Osteoblast (primary cell): ENCODE results near the gene TNRC18. TPM values are rescaled to one million over a fixed set of nuclear protein-coding genes. Genes with fewer than 3 reads are reported as not detected.

ENCODE experiments used
- DNase-seq: peaks from one replicate; pipeline ENCODE4 v3.0.0; 2011; ENCODE audit warnings: low spot score, mixed read lengths; ENCODE audit not compliant: insufficient read length; ENCODE audit errors: missing footprints
- H2AFZ ChIP-seq: 2 replicates; pipeline ENCODE4 v1.6.0; 2011; ENCODE audit warnings: mild to moderate bottlenecking, low read length
- H3K27ac ChIP-seq: 2 replicates; pipeline ENCODE4 v1.5.1; 2011; ENCODE audit warnings: mild to moderate bottlenecking, low read depth, low read length, moderate library complexity
- H3K27me3 ChIP-seq: 2 replicates; pipeline ENCODE4 v1.6.0; 2012; ENCODE audit warnings: mild to moderate bottlenecking, control low read depth, inconsistent platforms, low read length, moderate library complexity; ENCODE audit not compliant: insufficient read depth
- H3K36me3 ChIP-seq: 2 replicates; pipeline ENCODE4 v1.5.1; 2011; ENCODE audit warnings: mild to moderate bottlenecking, low read length, control low read depth, moderate library complexity; ENCODE audit not compliant: insufficient read depth
- H3K4me1 ChIP-seq: 2 replicates; pipeline ENCODE4 v1.5.1; 2011; ENCODE audit warnings: mild to moderate bottlenecking, low read length, control low read depth, moderate library complexity; ENCODE audit not compliant: insufficient read depth
- H3K4me2 ChIP-seq: 2 replicates; pipeline ENCODE4 v1.6.0; 2011; ENCODE audit warnings: mild to moderate bottlenecking, low read length; ENCODE audit not compliant: insufficient read depth
- H3K4me3 ChIP-seq: fragments of 200-600 bp; sonication (generic); 3 replicates; pipeline ENCODE4 v1.5.1; 2012; ENCODE audit warnings: mild to moderate bottlenecking, low read length, inconsistent platforms; ENCODE audit not compliant: insufficient read depth
- H3K79me2 ChIP-seq: 2 replicates; pipeline ENCODE4 v1.6.0; 2012; ENCODE audit warnings: mild to moderate bottlenecking, low read length, control low read depth, inconsistent platforms; ENCODE audit not compliant: insufficient read depth
- H3K9me3 ChIP-seq: 2 replicates; pipeline ENCODE4 v1.5.1; 2011; ENCODE audit warnings: low read depth, low read length, control low read depth
- H4K20me1 ChIP-seq: 2 replicates; pipeline ENCODE4 v1.6.0; 2012; ENCODE audit warnings: mild to moderate bottlenecking, low read length, control low read depth; ENCODE audit not compliant: insufficient read depth
- CTCF ChIP-seq: IDR thresholded peaks from 2 replicates; pipeline ENCODE4 v1.5.1; 2011; ENCODE audit warnings: mild to moderate bottlenecking, low read depth, low read length, moderate library complexity; ENCODE audit errors: extremely low read depth
- total RNA-seq: library from RNA; depleted of rRNA; stranded (reverse); fragments of >200 nt; gene quantifications from 2 replicates; pipeline ENCODE4 v1.2.3, GENCODE V29; 2012

The TNRC18 gene
- total RNA-seq, 1 donor: 83.6 TPM

- Histone ChIP-seq H3K27me3 (no peaks in the 10 kb centered on the region), H3K27ac (no peak overlapping the region), H2AFZ (no peak overlapping the region), H3K36me3 (peaks cover 67% of the 10 kb centered on the region), H4K20me1 (peaks cover 51% of the 10 kb centered on the region), H3K9me3 (no peaks in the 10 kb centered on the region), H3K4me1 (peaks cover 7% of the 10 kb centered on the region), H3K4me2 (no peak overlapping the region), H3K79me2 (peaks cover 91% of the 10 kb centered on the region), H3K4me3 (no peak overlapping the region)
- DNase-seq: peak; percentile 72
- TF ChIP-seq CTCF: no peak
Observed at GRCh38 chr7:5359344-5359743, 64.3 kb downstream of the TNRC18 start.

- TF ChIP-seq CTCF: no peak
- Histone ChIP-seq H3K79me2 (peaks cover 93% of the 10 kb centered on the region), H2AFZ (no peak overlapping the region), H4K20me1 (peaks cover 52% of the 10 kb centered on the region), H3K27me3 (no peaks in the 10 kb centered on the region), H3K4me1 (peaks cover 7% of the 10 kb centered on the region), H3K4me3 (no peak overlapping the region), H3K9me3 (no peaks in the 10 kb centered on the region), H3K36me3 (peaks cover 66% of the 10 kb centered on the region), H3K4me2 (no peak overlapping the region), H3K27ac (no peak overlapping the region)
- DNase-seq: peak; percentile 81
Observed at GRCh38 chr7:5357951-5358350, 65.7 kb downstream of the TNRC18 start.

GRCh38 chr7:5356751-5357119 is 66.9 kb downstream of the TNRC18 start:
- Histone ChIP-seq H3K27me3 (no peaks in the 10 kb centered on the region), H2AFZ (no peak overlapping the region), H3K4me3 (no peak overlapping the region), H3K79me2 (peaks cover 93% of the 10 kb centered on the region), H3K9me3 (no peaks in the 10 kb centered on the region), H3K4me2 (no peak overlapping the region), H3K36me3 (peaks cover 67% of the 10 kb centered on the region), H3K27ac (no peak overlapping the region), H3K4me1 (peaks cover 7% of the 10 kb centered on the region), H4K20me1 (peaks cover 52% of the 10 kb centered on the region)
- peak; percentile 37 for DNase-seq
- no peak for TF ChIP-seq CTCF

- H3K4me3 ChIP-seq: no peak overlapping the region
- DNase-seq: peak; percentile 97
- H2AFZ ChIP-seq: no peak overlapping the region
- H3K4me2 ChIP-seq: no peak overlapping the region
- peak overlapping the region; percentile 27 for H3K27ac ChIP-seq
- H3K4me1 ChIP-seq: peaks cover 7% of the 10 kb centered on the region
- peaks cover 96% of the 10 kb centered on the region for H3K79me2 ChIP-seq
- no peaks in the 10 kb centered on the region for H3K27me3 ChIP-seq
- no peak for TF ChIP-seq CTCF
- H4K20me1 ChIP-seq: peaks cover 55% of the 10 kb centered on the region
- peaks cover 64% of the 10 kb centered on the region for H3K36me3 ChIP-seq
- H3K9me3 ChIP-seq: no peaks in the 10 kb centered on the region
Observed at GRCh38 chr7:5354460-5355232, 69.0 kb downstream of the TNRC18 start.
